Mesothelial cell of epicardium (in vitro differentiated cells): ENCODE measurements around the gene PITPNM3. TPM values are rescaled to one million over a fixed set of nuclear protein-coding genes. Genes with fewer than 3 reads are reported as not detected.

Source experiments
- DNase-seq, 2 experiments: peaks; one replicate each; pipeline ENCODE4 v3.0.0; 2021; ENCODE audit warnings: low spot score in 2 of 2; ENCODE audit not compliant: unreplicated experiment in 2 of 2
- H3K27ac Mint-ChIP-seq: 2 replicates; pipeline ENCODE4 v1.8.0; 2021; ENCODE audit warnings: mixed read lengths
- H3K27me3 Mint-ChIP-seq: 2 replicates; pipeline ENCODE4 v1.8.0; 2021; ENCODE audit warnings: low read depth, mixed read lengths
- H3K36me3 Mint-ChIP-seq: 2 replicates; pipeline ENCODE4 v1.8.0; 2021; ENCODE audit warnings: mixed read lengths
- H3K4me1 Mint-ChIP-seq: 2 replicates; pipeline ENCODE4 v1.8.0; 2021; ENCODE audit warnings: mixed read lengths
- H3K4me3 Mint-ChIP-seq: 2 replicates; pipeline ENCODE4 v1.8.0; 2021; ENCODE audit warnings: mild to moderate bottlenecking, moderate library complexity, mixed read lengths
- H3K9me3 Mint-ChIP-seq: 2 replicates; pipeline ENCODE4 v1.8.0; 2021; ENCODE audit warnings: mixed read lengths
- total RNA-seq: library from RNA; stranded (reverse); gene quantifications from 3 replicates; pipeline ENCODE4 v1.2.1, GENCODE V29; 2021
- TF ChIP-seq, protein P1 (sequence below): fragments of 200-600 bp; sonication (generic); IDR thresholded peaks from one replicate; pipeline ENCODE4 v1.5.0; 2021; ENCODE audit warnings: antibody characterized with exemption; ENCODE audit not compliant: unreplicated experiment

PITPNM3 gene
- total RNA-seq, 1 donor from 2014 or later: 2.3 TPM

DNA sequence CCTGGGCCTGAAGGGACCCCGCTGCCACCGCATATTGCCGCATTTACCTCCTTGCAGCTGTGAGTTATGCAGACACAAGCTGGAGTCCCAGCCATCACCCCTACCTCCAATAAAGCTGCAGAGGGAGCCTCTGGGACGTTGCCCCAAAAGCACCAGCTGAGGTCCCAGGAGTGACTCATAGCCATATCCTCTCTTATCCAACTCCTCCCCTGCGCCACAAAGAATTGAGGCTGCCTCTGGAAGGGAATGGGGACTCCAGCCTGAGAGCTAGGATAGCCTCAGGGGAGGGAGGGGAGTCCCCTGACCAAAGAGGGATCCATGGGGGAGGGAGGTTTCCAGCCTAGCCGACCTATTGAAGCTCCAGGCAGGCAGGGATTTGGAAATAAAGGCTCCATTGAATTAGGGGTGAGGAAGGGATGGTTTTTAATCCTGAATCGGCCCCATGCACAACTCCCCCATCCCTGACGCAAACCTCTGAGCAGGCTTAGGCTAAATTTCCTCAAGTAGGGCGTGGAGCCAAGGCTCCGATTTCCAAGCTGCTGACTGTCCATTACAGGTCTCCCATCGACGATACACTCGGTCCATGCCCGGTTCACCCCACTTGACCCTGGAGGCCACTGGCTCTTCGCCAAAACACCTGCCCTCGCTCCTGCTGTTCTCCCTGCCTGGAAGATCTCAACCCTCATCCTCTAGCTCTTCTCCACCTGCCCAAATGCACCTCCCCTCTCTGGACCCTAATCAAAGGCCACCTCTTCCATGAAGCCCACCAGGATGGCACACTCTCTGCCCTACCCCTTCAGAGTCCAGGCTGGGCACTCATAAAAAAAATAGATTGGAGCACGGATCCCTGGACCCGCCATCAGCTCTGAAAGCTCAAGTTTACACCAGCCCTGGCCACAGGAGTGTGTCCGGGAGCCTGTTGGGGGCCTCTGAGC lies 84.6 kb downstream of the PITPNM3 start:
- Mint-ChIP-seq H3K4me1 (peaks cover 5% of the 10 kb centered on the region), H3K9me3 (peaks cover 4% of the 10 kb centered on the region), H3K27ac (no peak overlapping the region), H3K4me3 (no peak overlapping the region), H3K36me3 (peaks cover 3% of the 10 kb centered on the region), H3K27me3 (peaks cover 14% of the 10 kb centered on the region)
- TF ChIP-seq, protein P1, sequence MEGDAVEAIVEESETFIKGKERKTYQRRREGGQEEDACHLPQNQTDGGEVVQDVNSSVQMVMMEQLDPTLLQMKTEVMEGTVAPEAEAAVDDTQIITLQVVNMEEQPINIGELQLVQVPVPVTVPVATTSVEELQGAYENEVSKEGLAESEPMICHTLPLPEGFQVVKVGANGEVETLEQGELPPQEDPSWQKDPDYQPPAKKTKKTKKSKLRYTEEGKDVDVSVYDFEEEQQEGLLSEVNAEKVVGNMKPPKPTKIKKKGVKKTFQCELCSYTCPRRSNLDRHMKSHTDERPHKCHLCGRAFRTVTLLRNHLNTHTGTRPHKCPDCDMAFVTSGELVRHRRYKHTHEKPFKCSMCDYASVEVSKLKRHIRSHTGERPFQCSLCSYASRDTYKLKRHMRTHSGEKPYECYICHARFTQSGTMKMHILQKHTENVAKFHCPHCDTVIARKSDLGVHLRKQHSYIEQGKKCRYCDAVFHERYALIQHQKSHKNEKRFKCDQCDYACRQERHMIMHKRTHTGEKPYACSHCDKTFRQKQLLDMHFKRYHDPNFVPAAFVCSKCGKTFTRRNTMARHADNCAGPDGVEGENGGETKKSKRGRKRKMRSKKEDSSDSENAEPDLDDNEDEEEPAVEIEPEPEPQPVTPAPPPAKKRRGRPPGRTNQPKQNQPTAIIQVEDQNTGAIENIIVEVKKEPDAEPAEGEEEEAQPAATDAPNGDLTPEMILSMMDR: no peak
- no peak for DNase-seq

DNA sequence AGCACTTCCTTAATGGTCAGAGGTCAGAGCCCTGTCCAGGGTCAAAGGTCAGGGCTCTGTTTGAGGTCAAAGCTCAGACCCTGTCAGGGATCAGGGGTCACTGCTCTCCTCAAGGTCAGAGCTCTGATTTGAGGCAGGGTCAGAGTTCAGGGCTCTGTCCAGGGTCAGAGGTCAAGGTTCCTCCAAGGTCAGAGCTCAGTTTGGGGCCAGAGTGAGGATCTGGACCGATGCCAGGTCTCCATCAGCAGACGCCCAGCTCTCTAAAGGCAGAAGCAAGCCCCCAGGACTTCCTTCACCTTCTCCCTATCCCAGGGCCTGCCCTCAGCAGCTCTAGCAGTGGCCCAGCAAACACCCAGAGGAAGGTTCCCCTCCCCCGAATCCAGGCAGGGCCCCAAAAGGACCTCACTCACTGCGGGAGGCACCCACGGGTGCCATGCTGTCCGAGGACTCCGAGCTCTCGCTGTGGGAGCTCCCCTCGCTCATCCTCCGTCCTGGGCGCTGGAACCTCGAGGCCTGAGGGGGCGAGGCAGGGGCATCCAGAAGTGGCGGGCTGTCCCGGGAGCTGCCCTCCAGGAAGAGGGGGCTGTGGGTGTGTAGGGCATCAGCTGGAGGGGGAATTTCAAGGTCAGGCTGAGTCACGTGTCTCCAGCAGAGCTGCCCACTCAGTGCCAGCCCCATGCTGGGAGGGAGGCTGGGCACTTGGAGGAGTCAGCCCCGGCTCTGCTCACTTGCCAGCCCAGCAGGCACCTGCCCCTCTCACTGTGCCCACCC lies 85.4 kb downstream of the PITPNM3 start:
- no peak for DNase-seq
- peaks cover 8% of the 10 kb centered on the region for H3K9me3 Mint-ChIP-seq
- peaks cover 11% of the 10 kb centered on the region for H3K27me3 Mint-ChIP-seq
- no peak overlapping the region for H3K27ac Mint-ChIP-seq
- peaks cover 4% of the 10 kb centered on the region for H3K4me1 Mint-ChIP-seq
- TF ChIP-seq, protein P1: no peak
- peaks cover 3% of the 10 kb centered on the region for H3K36me3 Mint-ChIP-seq
- H3K4me3 Mint-ChIP-seq: no peak overlapping the region

DNA sequence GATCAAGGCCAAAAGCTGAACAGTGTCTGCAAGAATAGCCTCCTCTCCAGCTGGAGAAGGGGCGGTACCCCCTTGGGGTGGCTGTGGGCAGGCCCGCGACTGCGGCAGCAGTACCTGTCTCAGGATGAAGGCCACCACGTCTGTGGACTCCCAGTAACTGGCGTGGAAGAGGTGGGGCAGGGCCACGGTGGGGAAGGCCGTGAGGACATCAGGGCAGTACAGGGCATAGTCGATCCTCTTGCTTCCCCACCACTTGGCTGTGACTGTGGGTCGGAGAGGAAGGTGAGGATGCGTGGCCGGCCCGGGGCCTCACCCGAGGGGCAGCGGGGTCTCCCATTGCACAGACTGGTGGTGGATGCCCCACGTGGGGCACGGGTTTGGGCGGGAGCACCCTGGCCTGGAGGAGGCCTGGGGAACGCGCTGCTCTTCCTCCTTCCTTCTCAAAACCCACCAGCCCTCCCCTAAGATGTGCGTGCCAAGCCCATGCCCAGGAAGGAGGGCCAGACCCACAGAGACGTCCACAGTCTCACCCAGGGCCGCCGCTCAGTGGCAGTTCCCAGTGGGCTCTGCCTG lies 86.1 kb downstream of the PITPNM3 start:
- peaks cover 8% of the 10 kb centered on the region for H3K9me3 Mint-ChIP-seq
- no peak overlapping the region for H3K4me3 Mint-ChIP-seq
- no peak for DNase-seq
- H3K4me1 Mint-ChIP-seq: peaks cover 4% of the 10 kb centered on the region
- H3K36me3 Mint-ChIP-seq: peaks cover 3% of the 10 kb centered on the region
- no peak overlapping the region for H3K27ac Mint-ChIP-seq
- TF ChIP-seq, protein P1: no peak
- peaks cover 5% of the 10 kb centered on the region for H3K27me3 Mint-ChIP-seq

DNA sequence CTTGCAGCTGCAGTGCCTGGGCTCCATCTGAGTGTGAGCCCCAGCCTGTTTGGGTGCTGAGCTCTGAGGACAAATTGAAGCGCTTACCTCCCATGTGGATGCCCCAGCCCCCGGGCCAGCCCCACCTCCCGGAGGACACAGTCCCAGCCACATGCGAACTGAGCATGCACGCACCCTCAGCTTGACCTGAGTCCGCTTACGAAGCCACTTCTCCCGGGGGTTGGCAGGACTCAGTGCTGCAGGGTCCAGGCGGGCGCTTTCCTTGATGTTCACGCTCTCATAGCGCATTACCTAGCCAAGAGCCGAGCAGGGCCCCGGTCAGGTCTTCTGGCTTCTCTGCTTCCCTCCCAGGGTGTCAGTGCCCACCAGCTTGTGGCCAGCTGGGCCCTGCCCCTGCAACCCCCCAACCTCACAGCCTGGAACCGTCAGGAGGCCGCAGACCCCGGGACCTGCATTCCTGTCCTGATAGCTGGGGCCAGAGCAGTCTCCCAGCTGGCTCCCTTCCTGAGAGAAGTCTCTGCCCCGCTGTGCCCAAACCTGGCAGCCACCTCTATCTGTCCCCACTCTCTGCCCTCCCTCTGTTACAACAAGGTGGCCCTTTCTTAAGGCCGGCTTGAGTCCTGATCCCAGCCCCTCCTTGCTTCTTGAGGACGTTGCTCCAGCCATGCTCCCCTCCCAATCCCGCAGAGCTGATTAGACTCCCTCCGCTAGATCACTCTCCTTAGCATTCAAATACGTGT lies 88.1 kb downstream of the PITPNM3 start:
- H3K4me3 Mint-ChIP-seq: no peak overlapping the region
- H3K36me3 Mint-ChIP-seq: peaks cover 3% of the 10 kb centered on the region
- no peaks in the 10 kb centered on the region for H3K27me3 Mint-ChIP-seq
- no peak for DNase-seq
- H3K9me3 Mint-ChIP-seq: peaks cover 8% of the 10 kb centered on the region
- no peak overlapping the region for H3K27ac Mint-ChIP-seq
- peaks cover 4% of the 10 kb centered on the region for H3K4me1 Mint-ChIP-seq
- TF ChIP-seq, protein P1: no peak

DNA sequence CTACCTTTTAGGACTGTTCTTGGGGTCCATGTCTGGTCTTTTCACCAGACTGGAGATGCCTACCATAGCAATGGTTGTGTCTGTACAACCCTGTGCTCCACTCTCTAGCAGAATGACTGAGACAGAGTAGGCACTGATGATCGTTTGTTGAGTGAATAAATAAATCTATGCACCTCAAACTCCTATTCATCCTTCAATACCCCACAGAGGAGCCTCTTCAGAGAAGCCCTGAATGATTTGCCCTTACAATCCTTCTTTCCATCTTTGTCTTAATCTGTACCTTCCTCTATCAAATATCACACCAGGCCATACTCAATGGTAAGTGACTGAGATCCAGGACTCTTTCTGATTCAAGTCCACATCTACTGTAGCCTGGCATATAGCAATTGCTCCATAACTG lies 88.8 kb downstream of the PITPNM3 start:
- TF ChIP-seq, protein P1: no peak
- Mint-ChIP-seq H3K36me3 (peaks cover 3% of the 10 kb centered on the region), H3K27ac (no peak overlapping the region), H3K4me1 (no peaks in the 10 kb centered on the region), H3K9me3 (peaks cover 8% of the 10 kb centered on the region), H3K27me3 (no peaks in the 10 kb centered on the region), H3K4me3 (no peak overlapping the region)
- no peak for DNase-seq
